Progenitor cell of endocrine pancreas (in vitro differentiated cells): ENCODE data around the gene FOXRED1. TPM values are rescaled to one million over a fixed set of nuclear protein-coding genes. Genes with fewer than 3 reads are reported as not detected.

Experiments
- DNase-seq: peaks from one replicate; pipeline ENCODE4 v3.0.0; 2021; ENCODE audit warnings: low spot score; ENCODE audit not compliant: unreplicated experiment
- H3K27ac Mint-ChIP-seq: 2 replicates; pipeline ENCODE4 v1.8.0; 2021; ENCODE audit warnings: mild to moderate bottlenecking, moderate library complexity, mixed read lengths
- H3K27me3 Mint-ChIP-seq: 2 replicates; pipeline ENCODE4 v1.8.0; 2021; ENCODE audit warnings: mixed read lengths
- H3K36me3 Mint-ChIP-seq: 2 replicates; pipeline ENCODE4 v1.8.0; 2022; ENCODE audit warnings: mixed read lengths; ENCODE audit not compliant: insufficient read depth
- H3K4me1 Mint-ChIP-seq: 2 replicates; pipeline ENCODE4 v1.8.0; 2021; ENCODE audit warnings: low read depth, mixed read lengths
- H3K4me3 Mint-ChIP-seq: 2 replicates; pipeline ENCODE4 v1.8.0; 2021; ENCODE audit warnings: low read depth, mild to moderate bottlenecking, moderate library complexity, mixed read lengths
- H3K9me3 Mint-ChIP-seq: 2 replicates; pipeline ENCODE4 v1.8.0; 2021; ENCODE audit warnings: low read depth, mixed read lengths
- CTCF ChIP-seq: fragments of 200-600 bp; sonication (generic); IDR thresholded peaks from one replicate; pipeline ENCODE4 v1.5.0; 2021; ENCODE audit warnings: antibody characterized with exemption, mild to moderate bottlenecking; ENCODE audit not compliant: unreplicated experiment
- total RNA-seq: library from RNA; stranded (reverse); gene quantifications from 2 replicates; pipeline ENCODE4 v1.2.1, GENCODE V29; 2021

Gene FOXRED1
- total RNA-seq, 1 donor from 2014 or later = 63.8 TPM

GRCh38 chr11:126318574-126319373, 49.8 kb downstream of the FOXRED1 start:
- H3K9me3 Mint-ChIP-seq = no peaks in the 10 kb centered on the region
- no peak for DNase-seq
- no peaks in the 10 kb centered on the region for H3K27me3 Mint-ChIP-seq
- H3K4me1 Mint-ChIP-seq = no peaks in the 10 kb centered on the region
- H3K36me3 Mint-ChIP-seq = peaks cover 7% of the 10 kb centered on the region
- no peak for TF ChIP-seq CTCF
- H3K4me3 Mint-ChIP-seq = no peak overlapping the region
- no peak overlapping the region for H3K27ac Mint-ChIP-seq

- H3K27me3 Mint-ChIP-seq = no peaks in the 10 kb centered on the region
- DNase-seq = no peak
- no peak overlapping the region for H3K27ac Mint-ChIP-seq
- TF ChIP-seq CTCF = no peak
- no peaks in the 10 kb centered on the region for H3K9me3 Mint-ChIP-seq
- peaks cover 7% of the 10 kb centered on the region for H3K36me3 Mint-ChIP-seq
- H3K4me3 Mint-ChIP-seq = no peak overlapping the region
- H3K4me1 Mint-ChIP-seq = no peaks in the 10 kb centered on the region
Observed at GRCh38 chr11:126319374-126319740, 50.4 kb downstream of the FOXRED1 start.

GRCh38 chr11:126322996-126323395, 54.0 kb downstream of the FOXRED1 start:
- Mint-ChIP-seq H3K36me3 (no peaks in the 10 kb centered on the region), H3K4me3 (no peak overlapping the region), H3K9me3 (no peaks in the 10 kb centered on the region), H3K4me1 (peaks cover 11% of the 10 kb centered on the region), H3K27ac (no peak overlapping the region), H3K27me3 (no peaks in the 10 kb centered on the region)
- DNase-seq = no peak
- TF ChIP-seq CTCF = no peak

GRCh38 chr11:126327281-126328000, 58.5 kb downstream of the FOXRED1 start:
- peak overlapping the region; percentile 19 for H3K4me3 Mint-ChIP-seq
- peak overlapping the region; percentile 90 for H3K27ac Mint-ChIP-seq
- DNase-seq = no peak
- TF ChIP-seq CTCF = no peak
- H3K27me3 Mint-ChIP-seq = no peaks in the 10 kb centered on the region
- H3K4me1 Mint-ChIP-seq = peaks cover 19% of the 10 kb centered on the region
- H3K36me3 Mint-ChIP-seq = no peaks in the 10 kb centered on the region
- no peaks in the 10 kb centered on the region for H3K9me3 Mint-ChIP-seq

Other genes starting within 250 kb of the FOXRED1 start
- 24.9 and 26.4 TPM in 2 replicates for gene CDON, start 206.3 kb upstream of the FOXRED1 start, total RNA-seq
- 41.0 and 44.1 TPM in 2 replicates for gene RPUSD4, start 57.5 kb upstream of the FOXRED1 start, total RNA-seq
- 32.4 and 35.2 TPM in 2 replicates for gene FAM118B, start 57.4 kb upstream of the FOXRED1 start, total RNA-seq
- 79.2 and 80.9 TPM in 2 replicates for gene SRPRA, start 259 bp upstream of the FOXRED1 start, total RNA-seq
- 12.8 and 14.3 TPM in 2 replicates for gene TIRAP, start 13.9 kb downstream of the FOXRED1 start, total RNA-seq
- gene DCPS, start 34.9 kb downstream of the FOXRED1 start, total RNA-seq = 14.1 and 17.9 TPM in 2 replicates
- gene ST3GAL4, start 86.5 kb downstream of the FOXRED1 start, total RNA-seq = 7.8 and 8.8 TPM in 2 replicates